A673 (cell line): Measurements from ENCODE around the gene PNPLA6. TPM values are rescaled to one million over a fixed set of nuclear protein-coding genes. Genes with fewer than 3 reads are reported as not detected.

Source experiments
- BruUV-seq: library from RNA; stranded (reverse); fragments of 400-500 nt; replicated peaks from 2 replicates; lab custom pipeline; 2021; lab: Mats Ljungman, UMichigan
- CTCF ChIA-PET: fragments of 300-600 bp; sonication (Branson Sonifier 250); formaldehyde crosslinking; loops from one replicate; lab custom pipeline; 2022; ENCODE audit warnings: antibody characterized with exemption; lab: Charles Lee
- POLR2A ChIA-PET: fragments of 300-600 bp; sonication (Branson Sonifier 250); formaldehyde crosslinking; loops from one replicate; lab custom pipeline; 2022; ENCODE audit warnings: antibody characterized with exemption; ENCODE audit not compliant: low non-redundant PET; lab: Charles Lee
- DNase-seq: peaks from one replicate; pipeline ENCODE4 v3.0.0-alpha.2; 2015; ENCODE audit warnings: low spot score
- H3K27ac ChIP-seq: fragments of 200-600 bp; sonication (generic); 2 replicates; pipeline ENCODE4 v1.5.1; 2016; ENCODE audit warnings: mixed run types, low read depth, mild to moderate bottlenecking, mixed read lengths, antibody characterized with exemption, low read length; ENCODE audit not compliant: poor library complexity, severe bottlenecking
- H3K27me3 ChIP-seq: fragments of 200-600 bp; sonication (generic); replicated peaks from 2 replicates; pipeline ENCODE4 v1.6.1; 2017; ENCODE audit warnings: mixed run types, low read depth, mild to moderate bottlenecking, mixed read lengths, antibody characterized with exemption, low read length; ENCODE audit not compliant: insufficient read depth, poor library complexity
- H3K36me3 ChIP-seq: fragments of 200-600 bp; sonication (generic); 2 replicates; pipeline ENCODE4 v1.6.1; 2016; ENCODE audit warnings: mixed run types, mild to moderate bottlenecking, mixed read lengths, antibody characterized with exemption, low read length; ENCODE audit not compliant: insufficient read depth, poor library complexity, severe bottlenecking
- H3K4me1 ChIP-seq: fragments of 200-600 bp; sonication (generic); 2 replicates; pipeline ENCODE4 v1.6.1; 2017; ENCODE audit warnings: mixed run types, mild to moderate bottlenecking, mixed read lengths, antibody characterized with exemption, low read length; ENCODE audit not compliant: insufficient read depth, poor library complexity, severe bottlenecking
- H3K4me3 ChIP-seq: fragments of 200-600 bp; sonication (generic); 2 replicates; pipeline ENCODE4 v1.5.1; 2016; ENCODE audit warnings: low read depth, mixed run types, mild to moderate bottlenecking, mixed read lengths, low read length; ENCODE audit not compliant: poor library complexity, severe bottlenecking
- H3K9me3 ChIP-seq: fragments of 200-600 bp; sonication (generic); 2 replicates; pipeline ENCODE4 v1.6.1; 2016; ENCODE audit warnings: mixed run types, low read depth, mild to moderate bottlenecking, mixed read lengths, antibody characterized with exemption, low read length; ENCODE audit not compliant: poor library complexity, severe bottlenecking
- EZH2 ChIP-seq: fragments of 200-600 bp; sonication (generic); IDR thresholded peaks from 2 replicates; pipeline ENCODE4 v1.6.1; 2017; ENCODE audit warnings: borderline replicate concordance, low read depth, mild to moderate bottlenecking, mixed read lengths, antibody characterized with exemption, low read length; ENCODE audit not compliant: poor library complexity, severe bottlenecking
- intact Hi-C: fragments of 100-400 bp; cut with micrococcal nuclease; formaldehyde crosslinking; loops from one replicate; pipeline ENCODE4 v1.10.0; 2022; ENCODE audit not compliant: unreplicated experiment
- total RNA-seq: library from RNA; stranded (reverse); gene quantifications from 2 replicates; pipeline ENCODE4 v1.2.3, GENCODE V29; 2021
- TF ChIP-seq, protein P1 (sequence below): fragments of 300-800, 200-600 bp; sonication (generic); conservative IDR thresholded peaks from 2 replicates; pipeline ENCODE4 v1.5.1; 2017; ENCODE audit warnings: low read depth, mild to moderate bottlenecking, antibody characterized with exemption, low read length, moderate library complexity, mixed read lengths

PNPLA6 gene
- total RNA-seq, 1 experiment from 2014 or later: 70.4 TPM

DNA sequence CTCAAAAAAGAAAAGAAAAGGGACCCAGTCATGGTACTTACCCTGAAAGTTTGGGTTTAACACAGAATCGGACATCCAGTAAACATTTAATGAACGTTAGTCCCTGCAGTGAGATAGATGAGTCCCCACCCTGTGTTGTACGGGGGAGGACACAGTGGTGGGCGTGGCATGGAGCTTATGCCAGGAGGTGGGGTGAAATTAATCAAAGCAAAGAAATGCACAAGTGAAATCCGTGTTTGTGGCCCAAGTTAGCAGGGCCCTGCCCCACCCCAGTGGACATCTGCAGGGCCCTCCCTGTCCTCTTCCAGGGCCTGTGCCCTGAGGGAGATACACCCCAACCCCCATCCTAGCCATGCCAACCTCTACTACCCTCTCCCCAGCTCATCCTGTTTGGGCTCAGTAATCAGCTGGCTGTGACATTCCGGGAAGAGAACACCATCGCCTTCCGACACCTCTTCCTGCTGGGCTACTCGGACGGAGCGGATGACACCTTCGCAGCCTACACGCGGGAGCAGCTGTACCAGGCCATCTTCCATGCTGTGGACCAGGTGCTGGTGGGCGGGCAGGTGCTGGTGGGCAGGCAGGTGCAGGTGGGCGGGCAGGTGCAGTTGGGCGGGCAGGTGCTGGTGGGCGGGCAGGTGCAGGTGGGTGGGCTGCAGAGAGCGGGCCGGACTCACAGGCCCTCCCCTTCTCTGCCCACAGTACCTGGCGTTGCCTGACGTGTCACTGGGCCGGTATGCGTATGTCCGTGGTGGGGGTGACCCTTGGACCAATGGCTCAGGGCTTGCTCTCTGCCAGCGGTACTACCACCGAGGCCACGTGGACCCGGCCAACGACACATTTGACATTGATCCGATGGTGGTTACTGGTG is 9.2 kb upstream of the PNPLA6 start:
- Histone ChIP-seq H3K27ac (no peak overlapping the region), H3K36me3 (no peaks in the 10 kb centered on the region), H3K9me3 (no peaks in the 10 kb centered on the region), H3K4me1 (peaks cover 15% of the 10 kb centered on the region), H3K27me3 (no peaks in the 10 kb centered on the region), H3K4me3 (no peak overlapping the region)
- no TSS peak for BruUV-seq
- ChIA-PET CTCF (no interaction called here), POLR2A (no interaction called here)
- intact Hi-C loops: no loop called here
- DNase-seq: no peak
- TF ChIP-seq, protein P1, sequence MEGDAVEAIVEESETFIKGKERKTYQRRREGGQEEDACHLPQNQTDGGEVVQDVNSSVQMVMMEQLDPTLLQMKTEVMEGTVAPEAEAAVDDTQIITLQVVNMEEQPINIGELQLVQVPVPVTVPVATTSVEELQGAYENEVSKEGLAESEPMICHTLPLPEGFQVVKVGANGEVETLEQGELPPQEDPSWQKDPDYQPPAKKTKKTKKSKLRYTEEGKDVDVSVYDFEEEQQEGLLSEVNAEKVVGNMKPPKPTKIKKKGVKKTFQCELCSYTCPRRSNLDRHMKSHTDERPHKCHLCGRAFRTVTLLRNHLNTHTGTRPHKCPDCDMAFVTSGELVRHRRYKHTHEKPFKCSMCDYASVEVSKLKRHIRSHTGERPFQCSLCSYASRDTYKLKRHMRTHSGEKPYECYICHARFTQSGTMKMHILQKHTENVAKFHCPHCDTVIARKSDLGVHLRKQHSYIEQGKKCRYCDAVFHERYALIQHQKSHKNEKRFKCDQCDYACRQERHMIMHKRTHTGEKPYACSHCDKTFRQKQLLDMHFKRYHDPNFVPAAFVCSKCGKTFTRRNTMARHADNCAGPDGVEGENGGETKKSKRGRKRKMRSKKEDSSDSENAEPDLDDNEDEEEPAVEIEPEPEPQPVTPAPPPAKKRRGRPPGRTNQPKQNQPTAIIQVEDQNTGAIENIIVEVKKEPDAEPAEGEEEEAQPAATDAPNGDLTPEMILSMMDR: no peak
- no peak for TF ChIP-seq EZH2

DNA sequence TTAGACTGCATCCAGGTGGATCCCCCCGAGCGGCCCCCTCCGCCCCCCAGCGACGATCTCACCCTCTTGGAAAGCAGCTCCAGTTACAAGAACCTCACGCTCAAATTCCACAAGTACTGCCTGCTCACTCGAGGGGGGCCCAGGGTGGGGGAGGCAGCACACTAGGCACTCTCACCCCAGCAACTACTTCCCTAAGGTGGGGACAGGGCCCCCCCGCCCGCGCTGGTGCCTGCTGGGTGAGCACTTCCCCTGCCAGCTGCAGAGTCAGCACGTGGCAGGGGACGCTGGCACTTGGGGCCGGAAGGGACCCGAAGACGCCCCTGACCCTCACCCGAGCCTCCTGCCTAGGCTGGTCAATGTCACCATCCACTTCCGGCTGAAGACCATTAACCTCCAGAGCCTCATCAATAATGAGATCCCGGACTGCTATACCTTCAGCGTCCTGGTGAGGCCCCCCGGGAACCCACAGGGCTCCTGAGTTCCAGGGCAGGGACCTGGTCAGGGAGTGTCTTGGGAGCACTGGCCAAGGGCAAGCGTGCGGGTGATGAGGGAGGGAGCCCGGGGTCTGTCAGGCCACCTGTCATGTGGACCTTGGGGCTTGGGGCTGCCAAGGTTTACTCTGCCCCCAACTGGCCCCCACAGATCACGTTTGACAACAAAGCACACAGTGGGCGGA is 7.9 kb upstream of the PNPLA6 start:
- intact Hi-C loops: no loop called here
- Histone ChIP-seq H3K9me3 (no peaks in the 10 kb centered on the region), H3K27ac (no peak overlapping the region), H3K36me3 (no peaks in the 10 kb centered on the region), H3K4me1 (peaks cover 9% of the 10 kb centered on the region), H3K4me3 (no peak overlapping the region), H3K27me3 (no peaks in the 10 kb centered on the region)
- no TSS peak for BruUV-seq
- no peak for DNase-seq
- CTCF ChIA-PET: no interaction called here
- POLR2A ChIA-PET: no interaction called here
- TF ChIP-seq, protein P1: no peak
- no peak for TF ChIP-seq EZH2

DNA sequence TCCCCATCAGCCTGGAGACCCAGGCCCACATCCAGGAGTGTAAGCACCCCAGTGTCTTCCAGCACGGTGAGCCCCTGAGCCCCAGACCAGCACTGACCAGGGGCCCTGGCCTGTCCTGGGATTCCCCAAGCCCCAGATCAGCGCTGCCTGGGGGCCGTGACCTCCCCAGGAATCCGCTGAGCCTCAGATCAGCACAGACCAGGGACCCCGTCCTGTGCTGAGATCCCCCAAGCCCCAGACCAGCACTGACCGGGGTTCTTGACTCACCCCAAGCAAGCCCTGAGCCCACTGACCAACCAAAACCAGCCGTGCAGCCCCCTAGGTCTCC is 7.4 kb upstream of the PNPLA6 start:
- TF ChIP-seq, protein P1: no peak
- TF ChIP-seq EZH2: no peak
- Histone ChIP-seq H3K4me1 (peaks cover 6% of the 10 kb centered on the region), H3K36me3 (no peaks in the 10 kb centered on the region), H3K9me3 (no peaks in the 10 kb centered on the region), H3K27ac (no peak overlapping the region), H3K4me3 (no peak overlapping the region), H3K27me3 (no peaks in the 10 kb centered on the region)
- POLR2A ChIA-PET: no interaction called here
- intact Hi-C loops: no loop called here
- DNase-seq: no peak
- no TSS peak for BruUV-seq
- CTCF ChIA-PET: no interaction called here
